ENCODE measurements around the gene RPL13. TPM values are rescaled to one million over a fixed set of nuclear protein-coding genes. Genes with fewer than 3 reads are reported as not detected.

Gene RPL13
- polyA plus RNA-seq, 3 donors: 1,251 to 2,437 (median 1,329) TPM

- no peak for TF ChIP-seq CTCF (IDR thresholded peaks at IDR 0.05)
- no peaks in the 10 kb centered on the region for H3K9me3 ChIP-seq (replicated peaks in 1 of 2; ENCODE audit: control insufficient read depth in 1 of 2, insufficient read depth in 1 of 2, low read length in 2 of 2)
- H3K27ac ChIP-seq (ENCODE audit: low read depth in 1 of 2, low read length in 2 of 2): no peak overlapping the region
- no peak overlapping the region for H3K4me3 ChIP-seq (replicated peaks in 1 of 3; ENCODE audit: low read depth in 2 of 3, low read length in 3 of 3)
- no peak for DNase-seq
- peaks cover 22% of the 10 kb centered on the region for H3K79me2 ChIP-seq (ENCODE audit: insufficient read depth, low read length)
- H2AFZ ChIP-seq (ENCODE audit: insufficient read depth, low read depth, low read length, poor library complexity, severe bottlenecking): no peak overlapping the region
- intact Hi-C loops (cut with micrococcal nuclease): loop anchor here in 1 of 2 donors (5.0 kb wide), 2 partner anchors 158 to 308 kb away; partner anchors contain the start of genes TCF25, VPS9D1 and ZNF276
- H3K27me3 Mint-ChIP-seq (ENCODE audit: low read depth in 3 of 3): peaks cover 5 to 7% (median 6%) of the 10 kb centered on the region in 3 donors
- H3K36me3 Mint-ChIP-seq: peaks cover 41 to 43% of the 10 kb centered on the region in 2 donors
- H3K4me1 Mint-ChIP-seq: peaks cover 54% of the 10 kb centered on the region
- no peaks in the 10 kb centered on the region for H3K9me3 Mint-ChIP-seq
- 84% methylated on average over 9 of the region's 22 CpGs for WGBS (ENCODE audit: insufficient coverage)
- peak overlapping the region in 1 of 2 donors; percentile 57 for H3K4me3 Mint-ChIP-seq
- peak overlapping the region; percentile 71 for H3K4me2 ChIP-seq (replicated peaks; ENCODE audit: extremely low read depth, low read length, poor library complexity, severe bottlenecking)
- H3K36me3 ChIP-seq (replicated peaks in 1 of 2; ENCODE audit: control insufficient read depth in 1 of 2, insufficient read depth in 2 of 2, low read length in 2 of 2): peaks cover 35 to 36% of the 10 kb centered on the region in 2 donors
- H3K9ac ChIP-seq (ENCODE audit: insufficient read depth, low read length, poor library complexity, severe bottlenecking): no peak overlapping the region
- peaks cover 29 to 51% of the 10 kb centered on the region in 2 donors for H3K4me1 ChIP-seq (ENCODE audit: control insufficient read depth in 1 of 2, insufficient read depth in 2 of 2, low read length in 2 of 2)
- H3K27me3 ChIP-seq (ENCODE audit: control insufficient read depth in 2 of 2, insufficient read depth in 2 of 2, low read length in 2 of 2): peaks cover 0 to 2% of the 10 kb centered on the region in 2 donors
- peak overlapping the region in 2 of 7 donors; percentile 5 to 30 for H3K27ac Mint-ChIP-seq
- H4K20me1 ChIP-seq (ENCODE audit: insufficient read depth, low read length): peaks cover 55% of the 10 kb centered on the region
Measured at GRCh38 chr16:89564476-89565255, 4.2 kb downstream of the RPL13 start.

DNA sequence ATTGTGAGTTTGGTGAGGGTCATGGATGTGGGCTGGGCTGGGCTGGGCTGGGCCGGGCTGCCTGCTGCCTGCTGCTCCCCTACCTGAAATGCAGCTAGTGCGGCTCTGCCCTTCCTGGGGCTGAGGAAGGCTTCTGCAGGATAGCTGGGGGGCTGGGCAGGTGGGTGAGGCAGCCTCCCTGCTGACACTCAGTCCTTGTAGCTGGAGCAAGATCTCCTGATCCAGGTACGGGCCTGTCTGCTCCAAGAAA lies 4.7 kb downstream of the RPL13 start:
- intact Hi-C loops (cut with micrococcal nuclease): no loop called here
- WGBS (ENCODE audit: insufficient coverage): 31% methylated on average over 3 of the region's 3 CpGs
- DNase-seq: no peak
- Histone ChIP-seq H3K9me3 (replicated peaks in 1 of 2; ENCODE audit: control insufficient read depth in 1 of 2, insufficient read depth in 1 of 2, low read length in 2 of 2) (no peaks in the 10 kb centered on the region), H3K27ac (ENCODE audit: low read depth in 1 of 2, low read length in 2 of 2) (no peak overlapping the region), H3K4me1 (ENCODE audit: control insufficient read depth in 1 of 2, insufficient read depth in 2 of 2, low read length in 2 of 2) (peaks cover 27 to 46% of the 10 kb centered on the region in 2 donors), H3K36me3 (replicated peaks in 1 of 2; ENCODE audit: control insufficient read depth in 1 of 2, insufficient read depth in 2 of 2, low read length in 2 of 2) (peaks cover 35 to 36% of the 10 kb centered on the region in 2 donors), H3K27me3 (ENCODE audit: control insufficient read depth in 2 of 2, insufficient read depth in 2 of 2, low read length in 2 of 2) (peaks cover 0 to 2% of the 10 kb centered on the region in 2 donors), H4K20me1 (ENCODE audit: insufficient read depth, low read length) (peaks cover 55% of the 10 kb centered on the region), H3K4me3 (replicated peaks in 1 of 3; ENCODE audit: low read depth in 2 of 3, low read length in 3 of 3) (peak overlapping the region in 1 of 3 experiments; percentile 59), H2AFZ (ENCODE audit: insufficient read depth, low read depth, low read length, poor library complexity, severe bottlenecking) (no peak overlapping the region), H3K79me2 (ENCODE audit: insufficient read depth, low read length) (peaks cover 22% of the 10 kb centered on the region), H3K9ac (ENCODE audit: insufficient read depth, low read length, poor library complexity, severe bottlenecking) (peak overlapping the region; percentile 51), H3K4me2 (replicated peaks; ENCODE audit: extremely low read depth, low read length, poor library complexity, severe bottlenecking) (peak overlapping the region; percentile 71)
- Mint-ChIP-seq H3K9me3 (no peaks in the 10 kb centered on the region), H3K27ac (no peak overlapping the region), H3K4me3 (peak overlapping the region; percentile 57 to 72), H3K27me3 (ENCODE audit: low read depth in 3 of 3) (peaks cover 5 to 8% (median 6%) of the 10 kb centered on the region in 3 donors), H3K4me1 (peaks cover 51% of the 10 kb centered on the region), H3K36me3 (peaks cover 41 to 43% of the 10 kb centered on the region in 2 donors)
- TF ChIP-seq CTCF (IDR thresholded peaks at IDR 0.05): no peak
